Sigmoid colon (tissue), 4 donors: ENCODE data around the gene PIK3C2G.

Source experiments
- CTCF ChIP-seq, 4 experiments: fragments of 450-650 bp in 3 of 4; fragments of 200-600 bp in 1 of 4; IDR thresholded peaks; one replicate each; pipeline ENCODE4 v1.5.1; 2016 to 2019; ENCODE audit warnings: antibody characterized with exemption in 4 of 4, mild to moderate bottlenecking in 3 of 4, moderate library complexity in 2 of 4
- EP300 ChIP-seq, 4 donors: sonication (generic); formaldehyde crosslinking; IDR thresholded peaks; one replicate each; pipeline ENCODE4 v1.6.1; 2017; ENCODE audit warnings: antibody characterized with exemption in 4 of 4
- POLR2A ChIP-seq, 2 donors: fragments of 450-650 bp; IDR thresholded peaks; one replicate each; pipeline ENCODE4 v1.6.1; 2016; ENCODE audit warnings: antibody characterized with exemption in 2 of 2, mild to moderate bottlenecking in 2 of 2, moderate library complexity in 2 of 2
- POLR2AphosphoS5 ChIP-seq, 4 donors: sonication (generic); formaldehyde crosslinking; IDR thresholded peaks; one replicate each; pipeline ENCODE4 v1.6.1; 2017; ENCODE audit warnings: antibody characterized with exemption in 4 of 4

- TF ChIP-seq CTCF (IDR thresholded peaks at IDR 0.05) (no peak), POLR2A (IDR thresholded peaks at IDR 0.05) (no peak), EP300 (IDR thresholded peaks at IDR 0.05) (no peak), POLR2AphosphoS5 (IDR thresholded peaks at IDR 0.05) (no peak)
Measured at GRCh38 chr12:18258929-18259328, 2.4 kb upstream of the PIK3C2G start.
